ENCODE measurements around the gene A1BG. TPM values are rescaled to one million over a fixed set of nuclear protein-coding genes. Genes with fewer than 3 reads are reported as not detected.

The A1BG gene
- total and polyA plus RNA-seq, 2 of the 8 experiments (the other 6 are each of a cell fraction or from before 2014, with no cell fraction given) = 20.8 to 69.6 TPM

GRCh38 chr19:58372311-58373133, 19.2 kb upstream of the A1BG start:
- Histone ChIP-seq H2BK120ac (replicated peaks; ENCODE audit: low read depth, low read length) (no peak overlapping the region), H3K27me3 (replicated peaks in 1 of 4; ENCODE audit: control insufficient read depth in 3 of 4, extremely low read depth in 1 of 4, insufficient read depth in 3 of 4, low read length in 3 of 4) (no peaks in the 10 kb centered on the region), H3K4ac (replicated peaks; ENCODE audit: insufficient read length, low read depth, low read length) (no peak overlapping the region), H3K4me2 (ENCODE audit: insufficient read depth in 1 of 2, low read depth in 2 of 2, low read length in 2 of 2) (no peak overlapping the region), H4K91ac (replicated peaks; ENCODE audit: insufficient read length, low read length) (no peak overlapping the region), H3K18ac (ENCODE audit: extremely low read depth, low read length) (no peak overlapping the region), H2BK5ac (ENCODE audit: low read depth, low read length) (no peak overlapping the region), H2BK12ac (ENCODE audit: low read depth, low read length) (no peak overlapping the region), H4K20me1 (replicated peaks in 1 of 2; ENCODE audit: control insufficient read depth in 1 of 2, insufficient read depth in 2 of 2, low read length in 2 of 2) (peaks cover 0 to 3% of the 10 kb centered on the region in 2 experiments), H3K4me1 (replicated peaks in 1 of 4; ENCODE audit: control insufficient read depth in 3 of 4, insufficient read depth in 4 of 4, low read length in 3 of 4) (no peaks in the 10 kb centered on the region), H3K23ac (ENCODE audit: insufficient read length) (no peak overlapping the region), H4K5ac (ENCODE audit: insufficient read length, low read depth, low read length) (no peak overlapping the region), H2BK15ac (ENCODE audit: low read length) (no peak overlapping the region), H3K9ac (replicated peaks in 1 of 4; ENCODE audit: extremely low read depth in 1 of 4, low read depth in 3 of 4, low read length in 3 of 4) (no peak overlapping the region), H3K36me3 (ENCODE audit: control insufficient read depth in 2 of 4, insufficient read depth in 4 of 4, low read length in 3 of 4) (no peaks in the 10 kb centered on the region), H3K9me3 (ENCODE audit: insufficient read depth in 2 of 2, low read depth in 1 of 2, low read length in 1 of 2) (no peaks in the 10 kb centered on the region), H4K8ac (ENCODE audit: extremely low read depth, insufficient read depth, low read length) (no peak overlapping the region), H2AK5ac (ENCODE audit: low read depth, low read length) (no peak overlapping the region), H3K79me2 (ENCODE audit: control insufficient read depth in 1 of 2, insufficient read depth in 2 of 2, low read length in 2 of 2) (no peaks in the 10 kb centered on the region), H2AFZ (ENCODE audit: low read length) (no peak overlapping the region), H3K14ac (ENCODE audit: insufficient read length) (no peak overlapping the region), H3K56ac (replicated peaks; ENCODE audit: insufficient read length, low read depth, low read length) (no peak overlapping the region), H2BK20ac (ENCODE audit: low read length) (no peak overlapping the region), H3K27ac (ENCODE audit: low read depth, low read length) (no peak overlapping the region), H3K79me1 (ENCODE audit: low read depth, low read length) (0 out of 2 replicates have a peak, but pooled peaks cover 2% of the 10 kb centered on the region), H3K4me3 (ENCODE audit: extremely low read depth in 1 of 4, insufficient read depth in 2 of 4, low read depth in 3 of 4, low read length in 4 of 4) (no peak overlapping the region), H3K23me2 (ENCODE audit: low read depth, low read length) (no peaks in the 10 kb centered on the region)
- peak; percentile 66 for FAIRE-seq
- ChIA-PET POLR2A (ENCODE audit: partially characterized antibody) (interaction anchor here (0.8 to 8.5 kb wide), 9 partner anchors 9 to 67 kb away, joined by 3 to 94 read pairs (median 4); partner anchors contain the start of genes ERVK3-1, RPS5 and ZNF497), CTCF (ENCODE audit: partially characterized antibody) (interaction anchor here (0.7 to 2.0 kb wide), 5 partner anchors 14 to 154 kb away, joined by 3 to 10 read pairs (median 3); partner anchors contain the start of gene ZNF544)
- WGBS, 2 experiments (ENCODE audit: extremely low coverage in 1 of 2, insufficient coverage in 1 of 2, insufficient read length in 1 of 2, insufficient replicate concordance in 2 of 2, low coverage in 1 of 2, low lambda C conversion rate in 2 of 2, missing lambda C conversion rate in 1 of 2) = 82% methylated on average over 15 of the region's 15 CpGs; no CpG with 5 or more reads in 1 of the 2 experiments
- peak; percentile 31 to 49; a peak in 3 of 4 replicates for TF ChIP-seq RAD21 (IDR thresholded peaks at IDR 0.05 in 1 of 2, conservative IDR thresholded peaks at IDR 0.05 in 1 of 2; ENCODE audit: low read depth in 2 of 2, low read length in 2 of 2)
- no peak for TF ChIP-seq MAFK (IDR thresholded peaks at IDR 0.05; ENCODE audit: low read depth, low read length)
- TF ChIP-seq CTCF (IDR thresholded peaks at IDR 0.05; ENCODE audit: control extremely low read depth in 1 of 3, insufficient read depth in 1 of 3, low read depth in 1 of 3, low read length in 3 of 3) = peak in 2 of 3 experiments; percentile 43 to 55; a peak in 3 of 4 replicates
- DNase-seq (ENCODE audit: low read depth in 1 of 2, low spot score in 2 of 2) = no peak
